IMR-90 (cell line): Measurements from ENCODE around the gene CBFA2T3. TPM values are rescaled to one million over a fixed set of nuclear protein-coding genes. Genes with fewer than 3 reads are reported as not detected.

Experiments
- ATAC-seq: fragments of 200-7000 bp; cut with Tn5 transposase; 2 replicates; pipeline ENCODE4 v1.9.1; 2020; ENCODE audit warnings: low read depth, mild to moderate bottlenecking, moderate library complexity
- BruUV-seq: library from RNA; stranded (reverse); fragments of 400-500 nt; replicated peaks from 2 replicates; lab custom pipeline; 2021; lab: Mats Ljungman, UMichigan
- CTCF ChIA-PET: fragments of 300-600 bp; formaldehyde crosslinking; extraction: SDS; loops from one replicate; lab custom pipeline; 2021; ENCODE audit warnings: antibody characterized with exemption; lab: Yijun Ruan, JAX
- POLR2A ChIA-PET: fragments of 300-600 bp; sonication (Branson Sonifier 250); formaldehyde crosslinking; loops from one replicate; lab custom pipeline; 2022; ENCODE audit warnings: antibody characterized with exemption; ENCODE audit not compliant: unreplicated experiment; lab: Charles Lee
- DNase-seq: peaks from one replicate; pipeline ENCODE4 v3.0.0; 2013
- H2AFZ ChIP-seq: replicated peaks from 2 replicates; pipeline ENCODE3; 2013; ENCODE audit warnings: low read length, mild to moderate bottlenecking; ENCODE audit not compliant: poor library complexity
- H2AK5ac ChIP-seq: 2 replicates; pipeline ENCODE4 v1.6.1; 2013; ENCODE audit warnings: low read depth, low read length, inconsistent platforms
- H2AK9ac ChIP-seq: replicated peaks from 2 replicates; pipeline ENCODE3; 2013; ENCODE audit warnings: mild to moderate bottlenecking, low read depth, low read length, moderate library complexity; ENCODE audit not compliant: poor library complexity
- H2BK120ac ChIP-seq: 2 replicates; pipeline ENCODE4 v1.6.1; 2013; ENCODE audit warnings: low read depth, low read length, inconsistent platforms
- H2BK15ac ChIP-seq: 3 replicates; pipeline ENCODE4 v1.6.1; 2013; ENCODE audit warnings: low read depth, low read length, inconsistent platforms
- H2BK20ac ChIP-seq: 2 replicates; pipeline ENCODE4 v1.6.1; 2013; ENCODE audit warnings: low read depth, mild to moderate bottlenecking, inconsistent platforms, low read length, moderate library complexity
- H2BK5ac ChIP-seq: 2 replicates; pipeline ENCODE4 v1.6.1; 2013; ENCODE audit warnings: mild to moderate bottlenecking, low read depth, low read length, inconsistent platforms; ENCODE audit not compliant: poor library complexity, severe bottlenecking
- H3K14ac ChIP-seq: replicated peaks from 2 replicates; pipeline ENCODE4 v1.6.1; 2013; ENCODE audit warnings: low read depth, low read length, inconsistent platforms
- H3K18ac ChIP-seq: 2 replicates; pipeline ENCODE4 v1.6.1; 2013; ENCODE audit warnings: low read depth, low read length, control low read depth
- H3K23ac ChIP-seq: 2 replicates; pipeline ENCODE4 v1.6.1; 2013; ENCODE audit warnings: low read depth, low read length, inconsistent platforms
- H3K27ac ChIP-seq: 2 replicates; pipeline ENCODE4 v1.5.1; 2013; ENCODE audit warnings: mild to moderate bottlenecking, control low read depth, low read length; ENCODE audit not compliant: insufficient read depth
- H3K27me3 ChIP-seq: 2 replicates; pipeline ENCODE4 v1.6.1; 2013; ENCODE audit warnings: low read length; ENCODE audit not compliant: control insufficient read depth, insufficient read depth
- H3K36me3 ChIP-seq: 2 replicates; pipeline ENCODE4 v1.6.1; 2013; ENCODE audit warnings: low read length, mixed read lengths; ENCODE audit not compliant: control insufficient read depth, insufficient read depth
- H3K4ac ChIP-seq: 2 replicates; pipeline ENCODE4 v1.6.1; 2013; ENCODE audit warnings: low read depth, low read length, inconsistent platforms
- H3K4me1 ChIP-seq: 2 replicates; pipeline ENCODE4 v1.6.1; 2013; ENCODE audit warnings: low read length, mixed read lengths; ENCODE audit not compliant: control insufficient read depth, insufficient read depth
- H3K4me2 ChIP-seq: 2 replicates; pipeline ENCODE4 v1.6.1; 2013; ENCODE audit warnings: low read depth, mild to moderate bottlenecking, control low read depth, low read length, moderate library complexity
- H3K4me3 ChIP-seq: 2 replicates; pipeline ENCODE4 v1.5.1; 2013; ENCODE audit warnings: low read depth, mild to moderate bottlenecking, control low read depth, low read length, moderate library complexity; ENCODE audit not compliant: insufficient read depth
- H3K56ac ChIP-seq: 2 replicates; pipeline ENCODE4 v1.6.1; 2013; ENCODE audit warnings: low read length, inconsistent platforms; ENCODE audit not compliant: insufficient read depth; ENCODE audit errors: extremely low read depth
- H3K79me1 ChIP-seq, 2 experiments: 2 replicates each; pipeline ENCODE4 v1.6.1; 2013; ENCODE audit warnings: low read length in 2 of 2, inconsistent platforms in 1 of 2, low read depth in 1 of 2
- H3K9ac ChIP-seq: 2 replicates; pipeline ENCODE4 v1.6.1; 2013; ENCODE audit warnings: low read depth, low read length, control low read depth
- H3K9me1 ChIP-seq: 2 replicates; pipeline ENCODE4 v1.6.1; 2013; ENCODE audit warnings: low read length, inconsistent platforms; ENCODE audit not compliant: insufficient read depth
- H3K9me3 ChIP-seq: 2 replicates; pipeline ENCODE4 v1.6.1; 2013; ENCODE audit warnings: low read length; ENCODE audit not compliant: control insufficient read depth, insufficient read depth
- H4K20me1 ChIP-seq: 2 replicates; pipeline ENCODE4 v1.6.1; 2013; ENCODE audit warnings: low read length, inconsistent platforms; ENCODE audit not compliant: insufficient read depth
- H4K5ac ChIP-seq: 2 replicates; pipeline ENCODE4 v1.6.1; 2013; ENCODE audit warnings: mild to moderate bottlenecking, low read depth, low read length, control low read depth
- H4K8ac ChIP-seq, 2 experiments: 2 replicates each; pipeline ENCODE4 v1.6.1; 2013; ENCODE audit warnings: low read depth in 2 of 2, low read length in 2 of 2, control low read depth in 1 of 2, inconsistent platforms in 1 of 2
- H4K91ac ChIP-seq: 2 replicates; pipeline ENCODE4 v1.6.1; 2013; ENCODE audit warnings: low read depth, low read length, inconsistent platforms; ENCODE audit not compliant: insufficient read depth
- BHLHE40 ChIP-seq: fragments of 150-350 bp; IDR thresholded peaks from 2 replicates; pipeline ENCODE4 v1.6.1; 2016; ENCODE audit warnings: mild to moderate bottlenecking, low read depth, low read length
- MAFK ChIP-seq: IDR thresholded peaks from 2 replicates; pipeline ENCODE4 v1.6.1; 2012; ENCODE audit warnings: low read depth, low read length, improper control_type of control experiment
- WGBS, 2 experiments: methylation state at CpG; one replicate each; pipeline versions ENCODE4 v1.1.5 to v1.1.7; 2013; ENCODE audit warnings: missing lambda C conversion rate in 2 of 2; ENCODE audit not compliant: insufficient read length in 1 of 2; ENCODE audit errors: extremely low coverage in 2 of 2; 5-methylcytosine and 5-hydroxymethylcytosine counted together
- dilution Hi-C: fragments of 300-500 bp; cut with HindIII; formaldehyde crosslinking; loops from one replicate; pipeline ENCODE4 v1.14.3; 2018; ENCODE audit warnings: low sequenced_read_pairs; ENCODE audit not compliant: unreplicated experiment
- in situ Hi-C: fragments of 300-500 bp; cut with MboI; formaldehyde crosslinking; loops from 3 replicates; pipeline ENCODE4 v1.14.3; 2019; ENCODE audit warnings: low sequenced_read_pairs, inconsistent platforms, mixed read lengths
- intact Hi-C: fragments of 100-400 bp; cut with micrococcal nuclease; formaldehyde crosslinking; loops from 2 replicates; pipeline ENCODE4 v1.10.0; 2022
- polyA plus RNA-seq, 3 experiments: library from polyadenylated mRNA; depleted of rRNA; stranded (reverse); fragments of >200 nt; gene quantifications; 2 replicates each; pipeline ENCODE4 v1.2.3, GENCODE V29; 2012; ENCODE audit warnings: low replicate concordance in 1 of 3
- total RNA-seq: library from RNA; depleted of rRNA; stranded (reverse); fragments of >200 nt; gene quantifications from 2 replicates; pipeline ENCODE4 v1.2.3, GENCODE V29; 2012
- TF ChIP-seq, protein P1 (sequence below): fragments of 150-350 bp; IDR thresholded peaks from 2 replicates; pipeline ENCODE4 v1.6.1; 2016; ENCODE audit warnings: low read depth, mild to moderate bottlenecking, low read length, moderate library complexity, borderline replicate concordance

CBFA2T3 gene
- total and polyA plus RNA-seq, 2 of the 4 experiments (the other 2 are of a cell fraction): not detected

DNA sequence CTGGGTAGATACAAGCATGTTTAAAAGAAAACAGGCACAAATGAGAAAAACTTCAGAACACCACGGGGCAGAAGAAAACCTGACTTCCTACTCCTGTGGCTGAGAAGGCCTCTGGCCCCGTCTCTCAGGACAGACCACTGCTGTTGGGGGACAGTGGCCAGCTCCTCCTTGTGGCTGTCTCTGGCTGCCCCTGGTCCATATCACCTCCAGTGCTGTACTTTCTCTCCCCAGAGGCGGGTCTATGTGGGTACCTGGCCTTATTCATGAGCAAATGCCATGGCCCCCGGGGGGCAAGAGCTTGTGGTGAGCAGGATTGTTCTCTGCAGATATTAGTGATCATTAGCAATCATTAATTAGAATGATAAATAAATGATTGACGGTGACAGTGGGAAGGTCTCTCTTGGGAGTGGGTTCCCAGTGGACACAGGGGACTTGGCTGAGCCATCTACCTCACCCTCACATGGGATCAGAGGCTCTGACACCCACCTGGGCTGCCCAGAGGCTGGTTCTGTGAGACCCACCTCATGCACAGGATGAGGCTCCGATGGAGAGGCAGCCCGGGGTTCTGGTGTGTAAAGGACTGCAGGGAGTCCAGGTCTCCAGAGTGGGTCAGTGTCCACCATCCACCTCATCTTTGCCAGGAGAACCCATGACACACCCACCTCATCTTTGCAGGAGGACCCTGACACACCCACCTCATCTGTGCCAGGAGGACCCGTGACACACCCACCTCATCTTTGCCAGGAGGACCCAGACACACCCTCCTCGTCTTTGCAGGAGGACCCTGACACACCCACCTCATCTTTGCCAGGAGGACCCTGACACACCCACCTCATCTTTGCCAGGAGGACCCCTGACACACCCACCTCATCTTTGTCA is 30.6 kb upstream of the CBFA2T3 start (continued):
- no peak for TF ChIP-seq BHLHE40

DNA sequence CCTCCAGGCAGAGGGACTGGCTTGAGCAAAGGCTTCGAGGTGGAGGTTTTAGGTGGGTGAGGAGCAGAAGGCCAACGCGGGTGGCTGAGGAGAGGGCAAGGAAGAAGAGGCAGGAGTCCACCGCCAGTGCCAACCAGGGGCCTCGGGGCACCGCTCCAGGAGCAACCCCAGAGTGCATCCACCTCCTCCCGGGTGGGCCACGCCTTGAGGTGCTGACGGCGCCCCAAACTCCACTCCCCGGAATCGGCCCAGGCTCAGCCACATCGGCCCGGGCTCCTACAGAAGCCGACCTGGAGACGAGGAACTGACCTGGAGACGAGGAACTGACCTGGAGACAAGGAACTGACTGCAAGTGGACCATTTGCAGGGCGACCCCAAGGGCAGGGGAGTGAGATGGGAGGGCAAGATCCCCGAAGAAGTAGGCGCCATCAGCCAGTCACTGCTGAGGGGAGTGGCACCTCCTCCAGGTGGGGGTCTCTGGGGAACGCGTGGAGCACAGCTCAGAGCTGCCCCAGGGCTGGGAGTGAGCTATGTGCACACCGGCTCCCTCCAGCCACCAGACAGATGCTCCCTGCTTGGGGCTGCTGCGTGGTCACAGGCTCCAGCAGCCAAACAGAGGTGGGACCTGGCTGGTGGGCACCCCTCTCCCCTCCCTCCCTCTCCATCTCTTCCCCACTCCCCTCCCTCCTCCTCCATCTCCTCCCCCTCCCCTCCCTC is 29.2 kb upstream of the CBFA2T3 start:
- no peaks in the 10 kb centered on the region for H3K36me3 ChIP-seq
- H2AK9ac ChIP-seq: no peak overlapping the region
- H4K5ac ChIP-seq: no peak overlapping the region
- no peak for ATAC-seq
- intact Hi-C loops (no loop called here), dilution Hi-C loops (no loop called here), in situ Hi-C loops (no loop called here)
- no peak overlapping the region for H3K23ac ChIP-seq
- POLR2A ChIA-PET: no interaction called here
- no peak overlapping the region for H3K18ac ChIP-seq
- H3K27me3 ChIP-seq: peaks cover 39% of the 10 kb centered on the region
- H3K4me2 ChIP-seq: no peak overlapping the region
- H3K79me1 ChIP-seq: no peaks in the 10 kb centered on the region
- H2AFZ ChIP-seq: no peak overlapping the region
- H3K56ac ChIP-seq: no peak overlapping the region
- no peaks in the 10 kb centered on the region for H3K9me1 ChIP-seq
- no peak overlapping the region for H2BK5ac ChIP-seq
- no peaks in the 10 kb centered on the region for H3K4me1 ChIP-seq
- no peak overlapping the region for H2BK120ac ChIP-seq
- no peak for DNase-seq
- 80% methylated on average over 9 of the region's 24 CpGs; no CpG with 5 or more reads in 1 of the 2 experiments for WGBS, 2 experiments
- CTCF ChIA-PET: no interaction called here
- H3K4ac ChIP-seq: no peak overlapping the region
- H4K20me1 ChIP-seq: no peaks in the 10 kb centered on the region
- H3K27ac ChIP-seq: no peak overlapping the region
- no peak overlapping the region for H3K14ac ChIP-seq
- H2BK15ac ChIP-seq: no peak overlapping the region
- H4K8ac ChIP-seq: no peak overlapping the region
- no peak overlapping the region for H2BK20ac ChIP-seq
- no peak for TF ChIP-seq MAFK
- TF ChIP-seq, protein P1, sequence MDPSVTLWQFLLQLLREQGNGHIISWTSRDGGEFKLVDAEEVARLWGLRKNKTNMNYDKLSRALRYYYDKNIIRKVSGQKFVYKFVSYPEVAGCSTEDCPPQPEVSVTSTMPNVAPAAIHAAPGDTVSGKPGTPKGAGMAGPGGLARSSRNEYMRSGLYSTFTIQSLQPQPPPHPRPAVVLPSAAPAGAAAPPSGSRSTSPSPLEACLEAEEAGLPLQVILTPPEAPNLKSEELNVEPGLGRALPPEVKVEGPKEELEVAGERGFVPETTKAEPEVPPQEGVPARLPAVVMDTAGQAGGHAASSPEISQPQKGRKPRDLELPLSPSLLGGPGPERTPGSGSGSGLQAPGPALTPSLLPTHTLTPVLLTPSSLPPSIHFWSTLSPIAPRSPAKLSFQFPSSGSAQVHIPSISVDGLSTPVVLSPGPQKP: no peak
- no peak overlapping the region for H3K9ac ChIP-seq
- H2AK5ac ChIP-seq: no peak overlapping the region
- BruUV-seq: no TSS peak
- no peak overlapping the region for H3K4me3 ChIP-seq
- peaks cover 4% of the 10 kb centered on the region for H3K9me3 ChIP-seq
- H4K91ac ChIP-seq: no peak overlapping the region
